H9 (cell line): ENCODE measurements around the gene RANBP17. TPM values are rescaled to one million over a fixed set of nuclear protein-coding genes. Genes with fewer than 3 reads are reported as not detected.

Experiments
- DNase-seq: peaks from one replicate; pipeline ENCODE4 v3.0.0-alpha.2; 2017
- H2AFZ ChIP-seq: one replicate; pipeline ENCODE4 v1.6.1; 2013; ENCODE audit warnings: mild to moderate bottlenecking, low read length, control low read depth, moderate library complexity
- H2AK5ac ChIP-seq: 2 replicates; pipeline ENCODE4 v1.6.1; 2013; ENCODE audit warnings: low read length, control low read depth, mixed read lengths; ENCODE audit not compliant: insufficient read length
- H2BK120ac ChIP-seq: one replicate; pipeline ENCODE4 v1.6.1; 2013; ENCODE audit warnings: low read depth, mild to moderate bottlenecking, low read length, control low read depth, inconsistent platforms; ENCODE audit not compliant: poor library complexity, severe bottlenecking
- H2BK12ac ChIP-seq: 2 replicates; pipeline ENCODE4 v1.6.1; 2013; ENCODE audit warnings: low read length, control low read depth, mixed read lengths, low read depth; ENCODE audit not compliant: insufficient read length
- H2BK15ac ChIP-seq: 2 replicates; pipeline ENCODE4 v1.6.1; 2013; ENCODE audit warnings: low read depth, low read length, control low read depth
- H2BK20ac ChIP-seq: one replicate; pipeline ENCODE4 v1.6.1; 2013; ENCODE audit warnings: low read depth, mild to moderate bottlenecking, low read length, control low read depth, inconsistent platforms; ENCODE audit not compliant: poor library complexity, severe bottlenecking
- H2BK5ac ChIP-seq: 2 replicates; pipeline ENCODE4 v1.6.1; 2013; ENCODE audit warnings: low read length, control low read depth, mixed read lengths; ENCODE audit not compliant: insufficient read length
- H3K14ac ChIP-seq: 2 replicates; pipeline ENCODE4 v1.6.1; 2013; ENCODE audit warnings: low read length, control low read depth; ENCODE audit not compliant: insufficient read depth
- H3K18ac ChIP-seq: 2 replicates; pipeline ENCODE4 v1.6.1; 2013; ENCODE audit warnings: low read depth, mild to moderate bottlenecking, mixed read lengths, low read length, control low read depth; ENCODE audit not compliant: insufficient read length
- H3K23ac ChIP-seq: 2 replicates; pipeline ENCODE4 v1.6.1; 2013; ENCODE audit warnings: low read length, control low read depth, mixed read lengths, low read depth; ENCODE audit not compliant: insufficient read length
- H3K23me2 ChIP-seq: 2 replicates; pipeline ENCODE4 v1.6.1; 2013; ENCODE audit warnings: low read depth, mild to moderate bottlenecking, mixed read lengths, low read length, control low read depth; ENCODE audit not compliant: insufficient read length, poor library complexity, severe bottlenecking
- H3K27ac ChIP-seq: 2 replicates; pipeline ENCODE4 v1.5.1; 2013; ENCODE audit warnings: low read length, control low read depth, mixed read lengths, low read depth; ENCODE audit not compliant: insufficient read length
- H3K27me3 ChIP-seq: 2 replicates; pipeline ENCODE4 v1.6.1; 2013; ENCODE audit warnings: low read length, control low read depth, inconsistent platforms; ENCODE audit not compliant: insufficient read depth
- H3K4ac ChIP-seq: 2 replicates; pipeline ENCODE4 v1.6.1; 2013; ENCODE audit warnings: low read depth, mild to moderate bottlenecking, control low read depth, inconsistent platforms, low read length, moderate library complexity
- H3K4me1 ChIP-seq: 2 replicates; pipeline ENCODE4 v1.6.1; 2013; ENCODE audit warnings: low read length, control low read depth, inconsistent platforms; ENCODE audit not compliant: insufficient read depth
- H3K4me2 ChIP-seq: 2 replicates; pipeline ENCODE4 v1.6.1; 2013; ENCODE audit warnings: low read length, control low read depth, mixed read lengths; ENCODE audit not compliant: insufficient read length, insufficient read depth
- H3K56ac ChIP-seq: 2 replicates; pipeline ENCODE4 v1.6.1; 2013; ENCODE audit warnings: low read depth, mild to moderate bottlenecking, mixed read lengths, low read length, control low read depth; ENCODE audit not compliant: insufficient read length
- H3K79me1 ChIP-seq: 2 replicates; pipeline ENCODE4 v1.6.1; 2013; ENCODE audit warnings: low read depth, mild to moderate bottlenecking, moderate library complexity, low read length, control low read depth, inconsistent platforms; ENCODE audit not compliant: insufficient read depth, poor library complexity, severe bottlenecking
- H3K79me2 ChIP-seq: 2 replicates; pipeline ENCODE4 v1.6.1; 2013; ENCODE audit warnings: low read length, control low read depth, inconsistent platforms; ENCODE audit not compliant: insufficient read depth
- H3K9ac ChIP-seq: 2 replicates; pipeline ENCODE4 v1.6.1; 2013; ENCODE audit warnings: low read length, control low read depth, mixed read lengths; ENCODE audit not compliant: insufficient read length; ENCODE audit errors: extremely low read depth
- H3K9me3 ChIP-seq: one replicate; pipeline ENCODE4 v1.6.1; 2013; ENCODE audit warnings: low read depth, low read length, inconsistent platforms; ENCODE audit not compliant: control insufficient read depth
- H3T11ph ChIP-seq: one replicate; pipeline ENCODE4 v1.6.1; 2013; ENCODE audit warnings: mild to moderate bottlenecking, low read length, control low read depth, inconsistent platforms
- H4K20me1 ChIP-seq: one replicate; pipeline ENCODE4 v1.6.1; 2013; ENCODE audit not compliant: control insufficient read depth, insufficient read length, insufficient read depth
- H4K5ac ChIP-seq: 2 replicates; pipeline ENCODE4 v1.6.1; 2013; ENCODE audit warnings: low read depth, mild to moderate bottlenecking, mixed read lengths, low read length, control low read depth; ENCODE audit not compliant: insufficient read length
- H4K8ac ChIP-seq: replicated peaks from 2 replicates; pipeline ENCODE4 v1.6.1; 2013; ENCODE audit warnings: low read length, control low read depth, mixed read lengths, low read depth; ENCODE audit not compliant: insufficient read length
- H4K91ac ChIP-seq: 2 replicates; pipeline ENCODE4 v1.6.1; 2013; ENCODE audit warnings: low read depth, mild to moderate bottlenecking, moderate library complexity, mixed read lengths, low read length, control low read depth; ENCODE audit not compliant: insufficient read length
- H3K27ac Mint-ChIP-seq, 3 experiments: 2 replicates in 2 of 3; 3 replicates in 1 of 3; pipeline ENCODE4 v1.8.0; 2020 to 2021; ENCODE audit warnings: mixed read lengths in 3 of 3, mild to moderate bottlenecking in 1 of 3, moderate library complexity in 1 of 3
- H3K27me3 Mint-ChIP-seq: 2 replicates; pipeline ENCODE4 v1.8.0; 2021; ENCODE audit warnings: low read depth, mild to moderate bottlenecking, moderate library complexity, mixed read lengths
- H3K36me3 Mint-ChIP-seq, 3 experiments: 2 replicates in 2 of 3; 3 replicates in 1 of 3; pipeline ENCODE4 v1.8.0; 2020 to 2021; ENCODE audit warnings: low read depth in 3 of 3, mixed read lengths in 3 of 3; ENCODE audit not compliant: insufficient read depth in 1 of 3
- H3K4me1 Mint-ChIP-seq, 2 experiments: 2 replicates each; pipeline ENCODE4 v1.8.0; 2020; ENCODE audit warnings: mixed read lengths in 2 of 2
- H3K4me3 Mint-ChIP-seq, 2 experiments: 2 replicates in 1 of 2; 3 replicates in 1 of 2; pipeline ENCODE4 v1.8.0; 2020 to 2021; ENCODE audit warnings: mild to moderate bottlenecking in 2 of 2, mixed read lengths in 2 of 2, moderate library complexity in 1 of 2
- H3K9me3 Mint-ChIP-seq, 2 experiments: 2 replicates in 1 of 2; 3 replicates in 1 of 2; pipeline ENCODE4 v1.8.0; 2020; ENCODE audit warnings: mild to moderate bottlenecking in 2 of 2, mixed read lengths in 2 of 2, moderate library complexity in 1 of 2
- CTCF ChIP-seq: fragments of 200-600 bp; sonication (generic); conservative IDR thresholded peaks from 3 replicates; pipeline ENCODE4 v1.8.0; 2021; ENCODE audit warnings: antibody characterized with exemption, mild to moderate bottlenecking
- WGBS: extraction: QIAGEN DNeasy Blood & Tissue Kit; methylation state at CpG from one replicate; pipeline ENCODE4 v1.1.7; 2013; ENCODE audit warnings: missing lambda C conversion rate, low lambda C conversion rate, mixed read lengths; ENCODE audit not compliant: insufficient read length; ENCODE audit errors: extremely low coverage; 5-methylcytosine and 5-hydroxymethylcytosine counted together
- total RNA-seq: library from RNA; stranded (reverse); gene quantifications from 2 replicates; pipeline ENCODE4 v1.2.1, GENCODE V29; 2021

The RANBP17 gene
- total RNA-seq, 1 experiment from 2014 or later, result 16.5 TPM

GRCh38 chr5:171299228-171299627 lies 437.4 kb downstream of the RANBP17 start:
- no peaks in the 10 kb centered on the region for H4K20me1 ChIP-seq
- H3K23me2 ChIP-seq, result no peaks in the 10 kb centered on the region
- H2BK120ac ChIP-seq, result no peak overlapping the region
- H3K23ac ChIP-seq, result no peak overlapping the region
- H3K18ac ChIP-seq, result no peak overlapping the region
- no peaks in the 10 kb centered on the region for H3K4me1 ChIP-seq
- Mint-ChIP-seq H3K9me3 (no peaks in the 10 kb centered on the region), H3K27me3 (peaks cover 70% of the 10 kb centered on the region), H3K36me3 (peaks cover 0 to 1% (median 0%) of the 10 kb centered on the region in 3 experiments; a peak in 1 of 7 replicates), H3K4me1 (peaks cover 5% of the 10 kb centered on the region in 2 experiments; a peak in 3 of 4 replicates), H3K4me3 (no peak overlapping the region), H3K27ac (no peak overlapping the region)
- H2BK20ac ChIP-seq, result no peak overlapping the region
- no peak overlapping the region for H3T11ph ChIP-seq
- H3K79me2 ChIP-seq, result no peaks in the 10 kb centered on the region
- TF ChIP-seq CTCF, result no peak
- peaks cover 14% of the 10 kb centered on the region; the same call in 1 of the 2 replicates for H3K27me3 ChIP-seq
- H2BK12ac ChIP-seq, result no peak overlapping the region
- no CpG with 5 or more reads among the region's 4 CpGs for WGBS
- H3K9me3 ChIP-seq, result no peaks in the 10 kb centered on the region
- no peak overlapping the region for H3K27ac ChIP-seq
- no peak overlapping the region for H3K9ac ChIP-seq
- H2BK5ac ChIP-seq, result no peak overlapping the region
- no peak overlapping the region for H3K14ac ChIP-seq
- H3K56ac ChIP-seq, result no peak overlapping the region
- H2BK15ac ChIP-seq, result no peak overlapping the region
- H4K91ac ChIP-seq, result no peak overlapping the region
- H2AFZ ChIP-seq, result no peak overlapping the region
- no peak for DNase-seq
- H4K5ac ChIP-seq, result no peak overlapping the region
- H3K79me1 ChIP-seq, result no peaks in the 10 kb centered on the region
- H3K4me2 ChIP-seq, result no peak overlapping the region
- H4K8ac ChIP-seq, result no peak overlapping the region
- no peak overlapping the region for H2AK5ac ChIP-seq
- H3K4ac ChIP-seq, result no peak overlapping the region
